Activated T-cell treated with anti-CD3 and anti-CD28 coated beads, Interleukin-2, amount 50 U/mL, for 72 hours (primary cell): Measurements from ENCODE around the gene MYOF. TPM values are rescaled to one million over a fixed set of nuclear protein-coding genes. Genes with fewer than 3 reads are reported as not detected.
"Not testable (repeated sequence)": the region's sequence is repeated elsewhere in the genome, so short reads cannot be mapped to it uniquely, and the experiment has no call there.

Experiments
- ATAC-seq, 2 donors: fragments of 150-1000 bp; cut with Tn5 transposase; replicated peaks in 1 of 2; 2 replicates each; pipeline ENCODE4 v1.10.0; 2021; ENCODE audit warnings: moderate library complexity in 2 of 2, mild to moderate bottlenecking in 1 of 2
- DNase-seq, 2 donors: peaks; one replicate each; pipeline ENCODE4 v3.0.0; 2021 to 2022; ENCODE audit warnings: mixed read lengths in 1 of 2
- H3K27ac Mint-ChIP-seq: one replicate; pipeline ENCODE4 v1.8.0; 2022; ENCODE audit warnings: mild to moderate bottlenecking, moderate library complexity, mixed read lengths
- H3K27me3 Mint-ChIP-seq: one replicate; pipeline ENCODE4 v1.8.0; 2022; ENCODE audit warnings: low read depth, mixed read lengths
- H3K36me3 Mint-ChIP-seq, 2 donors: one replicate each; pipeline ENCODE4 v1.8.0; 2022; ENCODE audit warnings: mixed read lengths in 2 of 2, mild to moderate bottlenecking in 1 of 2; ENCODE audit not compliant: insufficient read depth in 2 of 2
- H3K4me1 Mint-ChIP-seq: one replicate; pipeline ENCODE4 v1.8.0; 2022; ENCODE audit warnings: low read depth, mixed read lengths
- H3K4me3 Mint-ChIP-seq, 2 donors: one replicate each; pipeline ENCODE4 v1.8.0; 2022; ENCODE audit warnings: mild to moderate bottlenecking in 2 of 2, mixed read lengths in 2 of 2, moderate library complexity in 2 of 2
- H3K9me3 Mint-ChIP-seq, 2 donors: one replicate each; pipeline ENCODE4 v1.8.0; 2022; ENCODE audit warnings: mixed read lengths in 2 of 2
- total RNA-seq, 2 donors: library from RNA; stranded (reverse); gene quantifications; one replicate each; pipeline ENCODE4 v1.2.3, GENCODE V29; 2022

Gene MYOF
- total RNA-seq, 2 donors from 2014 or later, result 32.3 to 32.4 TPM

DNA sequence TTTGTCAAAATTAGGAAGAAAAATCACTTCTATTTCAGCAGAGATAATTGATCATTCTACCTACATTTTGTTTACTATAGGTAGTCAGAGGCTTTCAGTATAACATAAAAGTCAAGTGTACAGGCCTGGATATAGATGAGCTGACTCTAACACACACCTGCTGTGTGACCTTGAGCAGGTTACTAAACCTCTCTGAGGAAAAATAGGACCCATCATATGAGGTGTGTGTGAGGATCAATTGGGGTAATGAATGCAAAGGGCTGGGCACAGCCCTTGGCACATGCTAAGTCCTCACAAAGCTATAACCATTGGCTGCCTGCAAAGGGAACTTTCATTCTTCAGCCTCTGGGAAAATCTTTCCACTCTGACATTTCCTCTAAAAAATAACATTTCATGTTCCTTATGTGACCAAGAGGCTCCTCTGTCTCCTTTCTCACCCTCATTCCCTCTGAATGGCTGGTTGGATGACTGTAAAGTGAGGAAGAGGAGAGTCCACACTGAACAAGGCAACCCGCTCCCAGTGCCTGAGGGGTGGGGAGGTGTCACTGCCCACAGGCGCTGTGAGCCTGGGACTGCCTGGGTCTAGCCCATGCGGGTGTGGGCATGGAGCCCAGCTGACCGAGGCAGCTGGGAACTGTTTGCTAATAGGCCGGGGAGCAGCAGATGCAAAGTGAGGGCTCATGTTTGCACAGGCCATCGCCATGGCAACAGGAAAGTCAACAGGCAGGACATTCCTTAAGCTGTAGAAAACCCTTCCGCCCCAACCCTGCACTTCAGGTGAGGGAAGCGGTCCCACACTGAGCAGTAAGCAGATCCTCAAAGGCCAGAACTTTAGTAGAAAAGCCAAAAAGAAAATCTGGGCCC lies 36.8 kb downstream of the MYOF start:
- Mint-ChIP-seq H3K27me3 (no peaks in the 10 kb centered on the region), H3K4me1 (no peaks in the 10 kb centered on the region), H3K4me3 (no peak overlapping the region), H3K27ac (no peak overlapping the region), H3K9me3 (no peaks in the 10 kb centered on the region), H3K36me3 (peaks cover 3 to 4% of the 10 kb centered on the region in 2 donors)
- DNase-seq, result no peak
- no peak for ATAC-seq

DNA sequence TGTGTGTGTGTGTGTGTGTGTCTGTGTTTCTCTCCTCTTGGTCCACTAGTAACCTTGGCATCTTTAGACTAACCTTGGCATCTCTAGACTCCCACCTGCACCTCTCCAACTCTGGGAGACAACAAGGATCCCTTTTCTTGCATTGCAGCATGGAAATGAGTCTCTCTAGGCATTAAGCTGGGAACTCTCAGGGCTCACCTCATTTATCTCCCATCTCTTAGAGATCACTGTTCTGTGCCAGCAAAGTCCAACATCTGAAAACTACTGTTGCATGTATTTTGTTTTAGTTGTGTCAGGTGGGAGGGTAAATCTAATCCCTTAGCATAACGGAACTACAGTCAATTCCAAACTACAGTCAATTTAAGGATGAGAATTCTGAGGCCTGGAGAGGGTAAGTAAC lies 38.7 kb downstream of the MYOF start:
- peaks cover 2 to 4% of the 10 kb centered on the region in 2 donors for H3K36me3 Mint-ChIP-seq
- no peaks in the 10 kb centered on the region for H3K27me3 Mint-ChIP-seq
- no peak overlapping the region for H3K4me3 Mint-ChIP-seq
- H3K4me1 Mint-ChIP-seq, result no peaks in the 10 kb centered on the region
- no peak for ATAC-seq
- no peaks in the 10 kb centered on the region for H3K9me3 Mint-ChIP-seq
- no peak for DNase-seq
- H3K27ac Mint-ChIP-seq, result no peak overlapping the region

DNA sequence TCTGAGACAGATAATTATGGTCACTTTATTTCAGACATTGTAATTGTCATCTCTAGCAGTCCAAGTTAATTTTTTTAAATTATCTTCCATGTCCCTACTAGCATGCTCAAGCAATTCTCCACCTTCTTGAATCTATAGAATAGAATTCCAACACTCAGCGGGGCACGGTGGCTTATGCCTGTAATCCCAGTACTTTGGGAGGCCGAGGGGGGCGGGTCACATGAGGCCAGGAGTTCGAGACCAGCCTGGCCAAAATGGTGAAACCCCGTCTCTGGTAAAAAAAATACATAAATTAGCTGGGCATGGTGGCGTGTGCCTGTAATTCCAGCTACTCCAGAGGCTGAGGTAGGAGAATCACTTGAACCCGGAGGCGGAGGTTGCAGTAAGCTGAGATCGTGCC lies 39.4 kb downstream of the MYOF start:
- ATAC-seq, H3K27ac Mint-ChIP-seq, H3K9me3 Mint-ChIP-seq, DNase-seq, H3K27me3 Mint-ChIP-seq, H3K36me3 Mint-ChIP-seq, H3K4me3 Mint-ChIP-seq, H3K4me1 Mint-ChIP-seq: not testable (repeated sequence)

DNA sequence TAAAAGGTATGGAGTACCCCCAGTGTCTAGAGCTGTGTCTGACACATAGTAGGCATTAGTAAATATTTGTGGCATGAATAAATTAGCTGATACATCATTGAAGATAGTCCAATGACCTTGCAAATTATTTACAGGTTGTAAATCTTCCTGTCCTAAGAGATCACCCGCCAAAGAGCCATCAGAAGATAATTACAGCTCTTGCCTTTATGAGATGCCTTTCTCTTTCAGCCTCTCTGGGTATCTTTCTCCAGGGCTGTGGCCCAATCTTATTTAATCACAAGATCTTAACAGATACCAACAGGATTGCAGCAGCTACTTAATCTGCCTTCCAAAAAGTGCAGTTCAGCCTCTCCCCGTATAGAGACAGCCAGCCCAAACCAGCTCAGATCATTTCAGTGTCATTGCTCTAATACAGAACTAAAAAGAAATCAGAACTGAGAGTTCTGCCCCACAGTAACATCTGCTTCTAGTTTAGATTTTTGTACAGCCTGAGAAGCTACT lies 41.5 kb downstream of the MYOF start:
- H3K27ac Mint-ChIP-seq, result no peak overlapping the region
- no peaks in the 10 kb centered on the region for H3K9me3 Mint-ChIP-seq
- no peak overlapping the region for H3K4me3 Mint-ChIP-seq
- no peaks in the 10 kb centered on the region for H3K27me3 Mint-ChIP-seq
- peaks cover 0 to 4% of the 10 kb centered on the region in 2 donors for H3K36me3 Mint-ChIP-seq
- DNase-seq (no peak), ATAC-seq (no peak)
- peaks cover 5% of the 10 kb centered on the region for H3K4me1 Mint-ChIP-seq

DNA sequence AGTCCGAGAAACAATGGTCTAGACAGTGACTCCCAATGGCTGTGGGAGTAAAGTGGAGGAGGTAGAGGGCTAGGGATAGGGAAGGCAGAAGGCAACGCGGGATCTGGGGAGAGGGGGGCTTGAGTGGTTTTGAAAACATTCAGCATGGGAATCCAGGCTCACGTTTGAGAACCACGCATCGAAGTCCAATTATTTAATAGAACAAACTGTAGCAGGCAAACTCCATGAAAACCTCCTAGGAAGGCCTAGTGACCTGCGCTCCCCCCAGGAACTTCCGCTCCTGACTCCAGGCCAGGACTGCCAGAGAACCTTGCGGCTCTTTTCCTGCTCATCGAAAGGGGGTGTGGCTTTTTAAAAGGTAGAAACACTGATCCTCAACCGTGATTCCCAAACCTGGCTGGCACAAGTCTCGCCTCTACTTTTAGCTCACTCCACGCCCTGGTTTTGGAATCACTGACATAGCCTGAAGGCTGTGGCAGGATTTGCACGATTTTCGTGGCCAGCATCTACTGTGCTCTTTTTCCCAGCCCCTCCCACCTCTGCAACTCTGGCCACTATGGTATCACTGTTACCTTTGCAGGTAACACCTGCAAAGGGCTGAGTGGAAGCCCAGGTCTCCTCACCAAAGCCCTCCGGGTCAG lies 43.4 kb downstream of the MYOF start:
- Mint-ChIP-seq H3K27ac (no peak overlapping the region), H3K9me3 (no peaks in the 10 kb centered on the region), H3K4me1 (peaks cover 5% of the 10 kb centered on the region), H3K27me3 (no peaks in the 10 kb centered on the region), H3K36me3 (peaks cover 0 to 4% of the 10 kb centered on the region in 2 donors), H3K4me3 (no peak overlapping the region)
- DNase-seq (no peak), ATAC-seq (no peak)

DNA sequence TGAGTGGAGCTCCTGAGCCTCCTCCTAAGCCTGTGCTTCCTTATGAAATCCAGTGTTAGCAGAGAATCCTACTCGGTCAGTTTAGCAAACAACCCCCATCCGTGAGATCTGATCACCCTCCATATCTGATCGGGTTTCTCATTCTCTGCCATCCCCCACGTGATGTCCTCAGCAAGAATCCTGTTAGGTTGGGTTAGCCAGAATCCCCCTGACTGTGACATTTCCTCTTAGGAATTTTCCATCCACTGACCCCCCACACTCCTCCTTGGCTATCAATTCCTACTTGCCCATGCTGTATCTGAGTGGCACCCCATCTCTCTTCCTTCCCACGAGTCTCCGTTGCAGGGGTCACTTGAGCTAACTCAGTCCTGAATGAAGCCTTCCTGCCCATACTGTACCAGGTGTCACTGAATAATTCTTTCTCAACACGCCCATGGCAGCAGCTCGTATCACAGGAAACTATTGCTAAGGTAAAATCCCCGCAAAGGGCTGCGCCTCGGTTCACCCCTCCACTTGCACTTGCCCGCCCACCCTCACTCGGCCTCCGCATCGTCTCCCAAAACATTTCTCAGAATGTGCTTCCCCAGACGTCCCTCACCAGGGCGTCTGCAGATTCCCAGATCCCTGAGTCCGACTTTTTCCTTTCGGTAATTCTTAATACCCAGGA lies 44.1 kb downstream of the MYOF start:
- no peak for DNase-seq
- H3K27ac Mint-ChIP-seq, result no peak overlapping the region
- H3K36me3 Mint-ChIP-seq, result peaks cover 0 to 3% of the 10 kb centered on the region in 2 donors
- H3K4me3 Mint-ChIP-seq, result no peak overlapping the region
- H3K27me3 Mint-ChIP-seq, result no peaks in the 10 kb centered on the region
- no peak for ATAC-seq
- peaks cover 5% of the 10 kb centered on the region for H3K4me1 Mint-ChIP-seq
- H3K9me3 Mint-ChIP-seq, result no peaks in the 10 kb centered on the region

DNA sequence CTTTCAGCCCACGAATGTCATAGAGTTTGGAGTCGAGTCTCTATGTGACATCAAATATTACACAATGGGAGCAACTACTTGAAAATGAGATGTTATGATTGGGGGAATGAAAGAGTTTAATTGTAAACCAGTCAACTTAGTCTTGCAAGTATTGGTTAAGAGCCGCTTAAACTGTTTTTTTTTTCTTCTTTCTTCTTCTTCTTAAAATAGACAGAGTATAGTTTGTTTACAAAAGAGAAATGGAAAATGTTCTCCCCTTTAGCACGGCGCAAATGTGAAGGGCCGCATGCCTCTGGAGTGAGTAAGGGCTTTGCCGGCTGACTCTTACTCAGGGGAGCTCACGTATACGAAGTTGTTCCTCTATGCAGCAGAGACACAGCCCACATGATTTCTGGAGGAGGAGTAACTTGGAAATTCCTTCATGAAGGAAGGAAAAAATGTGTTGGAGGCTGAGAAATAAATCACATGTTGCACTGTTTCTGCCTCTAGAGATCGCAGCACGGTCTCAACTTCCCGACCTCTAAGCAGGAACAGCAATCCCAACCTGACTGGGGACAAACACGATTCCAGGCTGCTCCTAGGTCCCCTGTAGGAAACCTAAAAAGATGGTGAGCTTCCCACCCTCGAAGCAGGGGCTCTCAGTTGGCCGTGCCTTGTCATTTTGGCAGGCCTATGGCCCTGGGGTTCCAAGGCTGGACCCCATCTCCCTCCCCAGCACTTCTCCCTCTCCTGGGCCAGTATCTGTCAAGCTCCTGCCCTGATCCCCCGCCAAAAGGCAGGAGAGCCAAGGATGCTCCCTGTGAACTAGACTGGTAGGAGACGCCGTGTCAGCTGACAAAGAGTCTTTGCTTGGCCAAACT lies 44.8 kb downstream of the MYOF start:
- DNase-seq, result no peak
- Mint-ChIP-seq H3K4me1 (peaks cover 5% of the 10 kb centered on the region), H3K36me3 (peaks cover 0 to 3% of the 10 kb centered on the region in 2 donors), H3K27me3 (no peaks in the 10 kb centered on the region), H3K9me3 (no peaks in the 10 kb centered on the region), H3K27ac (no peak overlapping the region), H3K4me3 (no peak overlapping the region)
- no peak for ATAC-seq

DNA sequence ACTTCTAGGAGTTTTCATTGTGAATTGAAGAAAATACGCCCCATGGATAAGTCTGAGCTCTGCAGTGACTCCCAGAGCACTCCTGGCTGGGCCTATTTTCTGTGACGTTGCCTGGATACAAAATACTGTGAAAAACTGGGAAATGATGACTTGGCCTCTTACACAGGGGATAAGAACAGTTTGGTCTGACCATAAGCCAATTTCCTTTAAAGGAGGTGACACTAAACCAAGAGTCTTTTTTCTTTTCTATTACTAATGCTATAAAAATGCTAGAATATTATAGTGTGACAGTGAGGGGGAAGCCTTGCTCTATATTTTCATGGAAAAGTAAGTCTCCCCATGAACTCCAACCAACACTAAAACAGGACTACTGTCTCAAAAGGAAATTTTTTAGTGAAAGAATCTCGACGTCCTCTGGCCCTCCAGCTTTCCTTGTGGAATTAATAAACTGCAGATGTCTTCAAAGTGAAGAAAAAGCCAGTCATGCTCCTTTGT lies 45.5 kb downstream of the MYOF start:
- ATAC-seq, result no peak
- Mint-ChIP-seq H3K9me3 (no peaks in the 10 kb centered on the region), H3K4me1 (peaks cover 5% of the 10 kb centered on the region), H3K27ac (no peak overlapping the region), H3K36me3 (no peaks in the 10 kb centered on the region), H3K4me3 (no peak overlapping the region), H3K27me3 (no peaks in the 10 kb centered on the region)
- no peak for DNase-seq

DNA sequence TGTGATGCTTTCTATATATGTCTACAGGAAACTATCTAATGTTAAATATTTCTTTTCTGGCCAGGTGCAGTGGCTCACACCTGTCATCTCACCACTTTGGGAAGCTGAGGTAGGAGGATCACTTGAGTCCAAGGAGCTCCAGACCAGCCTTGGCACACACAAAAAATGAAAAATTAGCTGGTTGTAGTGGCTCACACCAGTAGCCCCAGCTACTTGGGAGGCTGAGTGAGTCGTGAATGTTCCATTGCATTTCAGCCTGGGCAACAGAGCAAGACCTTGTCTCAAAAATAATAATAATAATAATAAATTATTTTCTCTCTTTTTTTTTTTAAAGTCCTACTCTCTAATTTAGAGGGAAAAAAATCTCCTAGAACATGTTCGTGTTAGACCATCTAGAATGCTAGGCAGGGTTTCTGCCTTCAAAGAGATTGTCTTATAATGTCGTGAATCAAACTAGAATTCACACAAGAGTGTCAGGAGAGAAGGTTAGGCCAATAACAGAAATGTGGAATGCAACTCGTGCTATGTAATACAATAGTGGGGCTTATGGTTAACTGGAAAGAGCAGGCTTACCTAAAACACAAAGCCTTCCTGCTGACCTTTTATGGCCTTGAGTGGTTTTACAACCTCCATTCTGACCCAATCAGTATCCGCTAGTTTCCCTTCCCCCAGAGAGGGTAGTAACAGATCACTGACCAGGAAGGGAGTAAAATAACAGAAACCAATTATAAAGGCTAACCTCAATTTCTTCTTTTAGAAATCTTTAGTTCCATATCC lies 46.3 kb downstream of the MYOF start:
- ATAC-seq (no peak), DNase-seq (no peak)
- H3K9me3 Mint-ChIP-seq, result no peaks in the 10 kb centered on the region
- H3K27me3 Mint-ChIP-seq, result no peaks in the 10 kb centered on the region
- H3K27ac Mint-ChIP-seq, result no peak overlapping the region
- peaks cover 5% of the 10 kb centered on the region for H3K4me1 Mint-ChIP-seq
- H3K36me3 Mint-ChIP-seq, result peaks cover 0 to 3% of the 10 kb centered on the region in 2 donors
- H3K4me3 Mint-ChIP-seq, result no peak overlapping the region

DNA sequence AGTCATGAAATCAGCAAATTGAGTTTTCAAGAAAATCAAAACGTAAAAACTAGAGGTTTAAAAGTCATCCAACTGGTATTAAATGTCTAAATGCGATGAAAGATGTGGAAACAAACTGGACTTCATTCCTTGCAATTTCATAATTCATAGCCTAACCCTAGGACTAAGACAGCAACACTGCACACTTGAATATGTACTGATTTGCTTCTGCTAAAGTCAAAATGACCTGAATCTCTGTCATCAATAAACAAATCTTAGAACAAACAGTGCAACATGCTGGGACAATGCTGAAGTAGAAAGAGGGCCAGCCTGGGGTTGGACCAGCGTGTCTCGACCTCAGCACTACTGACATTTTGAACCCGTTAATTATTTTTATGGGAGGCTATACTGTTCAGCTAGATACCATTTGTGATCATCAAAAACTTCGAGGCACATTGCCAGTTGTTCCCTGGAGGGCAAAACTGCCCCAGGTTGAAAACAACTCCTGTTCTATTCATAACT lies 47.1 kb downstream of the MYOF start:
- peaks cover 0 to 7% of the 10 kb centered on the region in 2 donors for H3K36me3 Mint-ChIP-seq
- no peaks in the 10 kb centered on the region for H3K9me3 Mint-ChIP-seq
- DNase-seq (no peak), ATAC-seq (no peak)
- H3K27ac Mint-ChIP-seq, result no peak overlapping the region
- H3K27me3 Mint-ChIP-seq, result no peaks in the 10 kb centered on the region
- H3K4me3 Mint-ChIP-seq, result no peak overlapping the region
- peaks cover 5% of the 10 kb centered on the region for H3K4me1 Mint-ChIP-seq

DNA sequence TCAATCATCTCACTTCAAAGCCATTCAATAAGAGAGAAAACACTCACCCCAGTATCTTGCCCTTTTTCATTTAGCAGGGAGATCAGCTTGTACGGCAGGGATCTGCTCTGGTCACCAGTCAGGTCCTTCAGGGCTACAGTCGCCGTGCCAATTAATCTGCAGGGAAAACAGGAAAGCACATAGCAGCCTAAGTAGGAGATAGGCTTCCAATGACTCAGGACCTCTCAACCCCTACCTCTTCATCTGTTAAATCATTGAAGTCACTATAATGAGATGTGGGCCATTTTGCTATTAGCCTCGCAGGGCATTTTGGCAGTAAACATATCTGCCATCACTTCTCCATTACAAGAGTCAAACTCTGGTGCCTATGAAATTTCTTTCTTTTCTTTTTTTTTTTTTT lies 50.8 kb downstream of the MYOF start:
- DNase-seq, result no peak
- peaks cover 5 to 15% of the 10 kb centered on the region in 2 donors for H3K36me3 Mint-ChIP-seq
- ATAC-seq, result no peak
- H3K27ac Mint-ChIP-seq, result no peak overlapping the region
- H3K9me3 Mint-ChIP-seq, result peaks cover 0 to 5% of the 10 kb centered on the region in 2 donors
- peaks cover 7% of the 10 kb centered on the region for H3K4me1 Mint-ChIP-seq
- H3K4me3 Mint-ChIP-seq, result no peak overlapping the region
- H3K27me3 Mint-ChIP-seq, result no peaks in the 10 kb centered on the region

DNA sequence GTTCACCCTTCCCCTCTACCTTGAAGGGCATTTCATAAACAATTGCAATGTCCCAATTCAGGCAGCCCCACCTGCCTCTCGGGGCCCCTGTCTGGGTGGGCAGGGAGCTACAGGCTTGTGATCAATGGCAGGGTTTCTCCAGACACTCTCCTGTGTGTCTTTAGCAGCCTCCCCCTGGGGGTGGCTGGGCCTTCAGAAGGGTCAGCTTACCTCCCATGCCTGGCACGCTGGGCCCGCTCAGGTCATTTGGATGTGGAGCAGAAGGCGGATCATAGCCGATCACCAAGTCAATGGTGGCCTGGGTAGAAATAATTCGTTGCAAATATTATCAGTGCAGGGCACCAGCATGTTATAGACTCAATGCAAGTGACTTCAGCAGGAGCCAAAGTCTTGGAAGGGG lies 56.3 kb downstream of the MYOF start:
- Mint-ChIP-seq H3K4me3 (no peak overlapping the region), H3K4me1 (peaks cover 7% of the 10 kb centered on the region), H3K9me3 (peaks cover 0 to 5% of the 10 kb centered on the region in 2 donors), H3K27me3 (no peaks in the 10 kb centered on the region), H3K36me3 (peaks cover 5 to 17% of the 10 kb centered on the region in 2 donors), H3K27ac (no peak overlapping the region)
- no peak for DNase-seq
- ATAC-seq, result no peak
